Activated T-cell treated with anti-CD3 and anti-CD28 coated beads, Interleukin-2, amount 50 U/mL, for 48 hours (primary cell): ENCODE data around the gene IL17RA.

ENCODE experiments used
- DNase-seq, 2 experiments: peaks; one replicate each; pipeline ENCODE4 v3.0.0-alpha.2; 2020

Gene IL17RA

GRCh38 chr22:17158176-17158567 is 73.4 kb downstream of the IL17RA start:
- DNase-seq: no peak

GRCh38 chr22:17158568-17159503 is 74.0 kb downstream of the IL17RA start, which contains the start of gene HDHD5:
Gene HDHD5 (minus strand): TSS chr22:17159277. CDS start chr22:17159251, 26 bp downstream.
- DNase-seq: peak; percentile 89 to 91

- DNase-seq: peak; percentile 83 to 84
Observed at GRCh38 chr22:17159504-17159951, 74.7 kb downstream of the IL17RA start.

- no peak for DNase-seq
Observed at GRCh38 chr22:17161991-17162390, 77.2 kb downstream of the IL17RA start.

- DNase-seq: no peak
Observed at GRCh38 chr22:17162731-17163130, 77.9 kb downstream of the IL17RA start.

GRCh38 chr22:17164392-17165024 is 79.7 kb downstream of the IL17RA start:
- DNase-seq: no peak
